SK-N-SH treated with all-trans-retinoic acid at 6 μM for 48 hours (cell line): ENCODE measurements around the gene DNAJC15.

ENCODE experiments used
- ATAC-seq: fragments of 200-7000 bp; cut with Tn5 transposase; 3 replicates; pipeline ENCODE4 v1.9.1; 2020; ENCODE audit warnings: mild to moderate bottlenecking, moderate library complexity
- ARNTL ChIP-seq: fragments of 450-650 bp; formaldehyde crosslinking; IDR thresholded peaks from 2 replicates; pipeline ENCODE4 v1.5.0; 2020; ENCODE audit warnings: low read depth, mild to moderate bottlenecking, moderate library complexity, borderline replicate concordance
- BACH2 ChIP-seq: fragments of 250-450 bp; sonication (Bioruptor Pico); IDR thresholded peaks from 2 replicates; pipeline ENCODE4 v1.9.0; 2021; ENCODE audit warnings: mild to moderate bottlenecking, borderline replicate concordance
- CREB5 ChIP-seq: fragments of 250-450 bp; sonication (Bioruptor Pico); IDR thresholded peaks from 2 replicates; pipeline ENCODE4 v1.5.1; 2020; ENCODE audit warnings: low read depth, mild to moderate bottlenecking, moderate library complexity
- CSDC2 ChIP-seq: fragments of 250-450 bp; sonication (Bioruptor Pico); IDR thresholded peaks from 2 replicates; pipeline ENCODE4 v1.5.0; 2020; ENCODE audit warnings: mild to moderate bottlenecking, moderate library complexity
- CSRNP3 ChIP-seq: fragments of 250-450 bp; sonication (Bioruptor Pico); IDR thresholded peaks from 2 replicates; pipeline ENCODE4 v1.5.1; 2021; ENCODE audit warnings: mild to moderate bottlenecking, moderate library complexity
- ESRRG ChIP-seq: fragments of 250-450 bp; sonication (Bioruptor Pico); IDR thresholded peaks from 2 replicates; pipeline ENCODE4 v1.6.1; 2021; ENCODE audit warnings: mild to moderate bottlenecking
- ISL1 ChIP-seq: fragments of 250-450 bp; sonication (Bioruptor Pico); IDR thresholded peaks from 2 replicates; pipeline ENCODE4 v2.1.2; 2022; ENCODE audit warnings: mild to moderate bottlenecking, moderate library complexity
- OSR1 ChIP-seq: fragments of 250-450 bp; sonication (Bioruptor Pico); IDR thresholded peaks from 2 replicates; pipeline ENCODE4 v1.8.0; 2022; ENCODE audit warnings: moderate library complexity, mild to moderate bottlenecking, inconsistent platforms
- PATZ1 ChIP-seq: fragments of 250-450 bp; sonication (Bioruptor Pico); IDR thresholded peaks from 2 replicates; pipeline ENCODE4 v1.8.0; 2020; ENCODE audit warnings: mild to moderate bottlenecking, moderate library complexity, borderline replicate concordance
- PPARA ChIP-seq: fragments of 250-450 bp; sonication (Bioruptor Pico); IDR thresholded peaks from 2 replicates; pipeline ENCODE4 v1.5.0; 2020; ENCODE audit warnings: mild to moderate bottlenecking, borderline replicate concordance
- SNAI2 ChIP-seq: fragments of 250-450 bp; sonication (Bioruptor Pico); IDR thresholded peaks from 2 replicates; pipeline ENCODE4 v1.5.0; 2020; ENCODE audit warnings: mild to moderate bottlenecking, moderate library complexity
- TCF4 ChIP-seq: fragments of 250-450 bp; sonication (Bioruptor Pico); IDR thresholded peaks from 2 replicates; pipeline ENCODE4 v1.8.0; 2021; ENCODE audit warnings: mild to moderate bottlenecking, moderate library complexity, borderline replicate concordance
- TOX ChIP-seq: fragments of 250-450 bp; sonication (Bioruptor Pico); IDR thresholded peaks from 2 replicates; pipeline ENCODE4 v1.8.0; 2021; ENCODE audit warnings: mild to moderate bottlenecking, moderate library complexity, borderline replicate concordance
- TSHZ2 ChIP-seq: fragments of 250-450 bp; sonication (Bioruptor Pico); IDR thresholded peaks from 2 replicates; pipeline ENCODE4 v1.5.0; 2020; ENCODE audit warnings: mild to moderate bottlenecking, moderate library complexity
- ZC3H10 ChIP-seq: fragments of 250-450 bp; sonication (Bioruptor Pico); IDR thresholded peaks from 2 replicates; pipeline ENCODE4 v1.5.1; 2021; ENCODE audit warnings: mild to moderate bottlenecking, moderate library complexity
- ZFP3 ChIP-seq: fragments of 250-450 bp; sonication (Bioruptor Pico); IDR thresholded peaks from 2 replicates; pipeline ENCODE4 v1.5.0; 2020; ENCODE audit warnings: mild to moderate bottlenecking, moderate library complexity
- ZNF565 ChIP-seq: fragments of 450-650 bp; formaldehyde crosslinking; conservative IDR thresholded peaks from 2 replicates; pipeline ENCODE4 v1.5.0; 2020; ENCODE audit warnings: low read depth, mild to moderate bottlenecking, moderate library complexity
- ZNF70 ChIP-seq: fragments of 450-650 bp; formaldehyde crosslinking; IDR thresholded peaks from 2 replicates; pipeline ENCODE4 v1.5.0; 2020; ENCODE audit warnings: mild to moderate bottlenecking, moderate library complexity
- ZNF8 ChIP-seq: fragments of 450-650 bp; formaldehyde crosslinking; IDR thresholded peaks from 2 replicates; pipeline ENCODE4 v1.5.0; 2020; ENCODE audit warnings: mild to moderate bottlenecking, moderate library complexity

DNAJC15 gene

GRCh38 chr13:43134868-43135267 lies 111.5 kb downstream of the DNAJC15 start:
- no peak for ATAC-seq
- TF ChIP-seq OSR1 (CRISPR knock-in tag) (no peak), ZNF8 (no peak), CSRNP3 (CRISPR knock-in tag) (no peak), BACH2 (CRISPR knock-in tag) (no peak), TCF4 (CRISPR knock-in tag) (no peak), ARNTL (CRISPR knock-in tag) (no peak), TOX (CRISPR knock-in tag) (no peak), TSHZ2 (CRISPR knock-in tag) (no peak), ESRRG (no peak), CREB5 (no peak), PATZ1 (CRISPR knock-in tag) (no peak), ZNF565 (CRISPR knock-in tag) (no peak), PPARA (CRISPR knock-in tag) (no peak)

- no peak for TF ChIP-seq CSRNP3 (CRISPR knock-in tag)
- TF ChIP-seq ESRRG = no peak
- no peak for TF ChIP-seq ISL1 (CRISPR knock-in tag)
- TF ChIP-seq ZFP3 (CRISPR knock-in tag) = no peak
- no peak for TF ChIP-seq ZC3H10 (CRISPR knock-in tag)
- TF ChIP-seq SNAI2 (CRISPR knock-in tag) = no peak
- TF ChIP-seq CSDC2 (CRISPR knock-in tag) = no peak
- TF ChIP-seq TOX (CRISPR knock-in tag) = no peak
- no peak for TF ChIP-seq ZNF70
- no peak for TF ChIP-seq TSHZ2 (CRISPR knock-in tag)
- no peak for TF ChIP-seq ZNF8
- TF ChIP-seq PPARA (CRISPR knock-in tag) = no peak
- TF ChIP-seq ZNF565 (CRISPR knock-in tag) = no peak
- TF ChIP-seq BACH2 (CRISPR knock-in tag) = no peak
- ATAC-seq = no peak
Measured at GRCh38 chr13:43135516-43135915, 112.1 kb downstream of the DNAJC15 start.
